ENCODE measurements around the gene STMN1. TPM values are rescaled to one million over a fixed set of nuclear protein-coding genes. Genes with fewer than 3 reads are reported as not detected.

Gene STMN1
- total and polyA plus RNA-seq, 7 experiments from 2014 or later: 29.3 to 347 (median 85.2) TPM

GRCh38 chr1:25867210-25867991 lies 38.8 kb downstream of the STMN1 start:
- Mint-ChIP-seq H3K27ac (no peak overlapping the region), H3K4me1 (peaks cover 0 to 8% (median 0%) of the 10 kb centered on the region in 7 donors), H3K36me3 (peaks cover 0 to 9% (median 0%) of the 10 kb centered on the region in 5 donors), H3K9me3 (no peaks in the 10 kb centered on the region), H3K27me3 (no peaks in the 10 kb centered on the region), H3K4me3 (no peak overlapping the region)
- H3K27me3 ChIP-seq (ENCODE audit: control insufficient read depth in 2 of 2, insufficient read depth in 2 of 2, low read length in 2 of 2): no peaks in the 10 kb centered on the region
- H3K4me3 ChIP-seq (ENCODE audit: low read length): no peak overlapping the region
- CTCF ChIA-PET: no interaction called here
- DNase-seq: no peak
- ATAC-seq: no peak
- H3K4me1 ChIP-seq (ENCODE audit: control insufficient read depth in 2 of 2, insufficient read depth in 2 of 2, low read length in 2 of 2): no peaks in the 10 kb centered on the region
- H3K36me3 ChIP-seq (ENCODE audit: control insufficient read depth in 2 of 3, insufficient read depth in 3 of 3, low read length in 3 of 3): no peaks in the 10 kb centered on the region
- no peaks in the 10 kb centered on the region for H3K9me3 ChIP-seq (ENCODE audit: control insufficient read depth in 2 of 3, low read length in 3 of 3)
- POLR2A ChIA-PET: no interaction called here
- H3K27ac ChIP-seq (ENCODE audit: low read depth, low read length): no peak overlapping the region
- intact Hi-C loops (cut with micrococcal nuclease): no loop called here

- Mint-ChIP-seq H3K27ac (peak overlapping the region in 1 of 9 donors; percentile 78), H3K36me3 (peaks cover 0 to 9% (median 0%) of the 10 kb centered on the region in 5 donors), H3K4me3 (no peak overlapping the region), H3K9me3 (no peaks in the 10 kb centered on the region), H3K4me1 (peaks cover 0 to 8% (median 4%) of the 10 kb centered on the region in 7 donors), H3K27me3 (no peaks in the 10 kb centered on the region)
- Histone ChIP-seq H3K4me3 (ENCODE audit: low read length) (no peak overlapping the region), H3K36me3 (ENCODE audit: control insufficient read depth in 2 of 3, insufficient read depth in 3 of 3, low read length in 3 of 3) (no peaks in the 10 kb centered on the region), H3K9me3 (ENCODE audit: control insufficient read depth in 2 of 3, low read length in 3 of 3) (no peaks in the 10 kb centered on the region), H3K27ac (ENCODE audit: low read depth, low read length) (no peak overlapping the region), H3K27me3 (ENCODE audit: control insufficient read depth in 2 of 2, insufficient read depth in 2 of 2, low read length in 2 of 2) (no peaks in the 10 kb centered on the region), H3K4me1 (ENCODE audit: control insufficient read depth in 2 of 2, insufficient read depth in 2 of 2, low read length in 2 of 2) (no peaks in the 10 kb centered on the region)
- DNase-seq (no peak), ATAC-seq (no peak)
- CTCF ChIA-PET: no interaction called here
- POLR2A ChIA-PET: interaction anchor here (0.6 kb wide), 1 partner anchor 752 kb away, joined by 4 read pairs; no protein-coding TSS in a partner anchor
- intact Hi-C loops (cut with micrococcal nuclease): no loop called here
Observed at GRCh38 chr1:25866288-25866687, 39.9 kb downstream of the STMN1 start.

DNA sequence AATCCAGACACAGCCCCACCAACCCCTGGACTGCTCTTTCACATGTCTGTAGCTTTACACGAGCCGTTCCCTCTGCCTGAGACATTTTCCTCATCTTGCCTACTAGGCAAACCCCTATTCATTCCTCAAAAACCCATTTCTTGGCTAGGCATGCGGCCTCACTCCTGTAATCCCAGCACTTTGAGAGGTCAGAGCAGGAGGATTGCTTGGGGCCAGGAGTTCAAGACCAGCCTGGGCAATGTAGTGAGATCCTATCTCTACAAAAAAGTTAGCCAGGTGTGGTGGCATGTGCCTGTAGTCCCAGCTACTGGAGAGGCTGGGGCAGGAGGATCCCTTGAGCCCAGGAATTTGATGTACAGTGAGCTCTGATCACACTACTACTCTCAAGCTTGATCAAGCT lies 41.8 kb downstream of the STMN1 start:
- no peak overlapping the region for H3K27ac Mint-ChIP-seq
- CTCF ChIA-PET: interaction anchor here (0.9 to 1.1 kb wide), 2 partner anchors 29 to 291 kb away, joined by 3 read pairs; no protein-coding TSS in a partner anchor
- H3K27me3 Mint-ChIP-seq: no peaks in the 10 kb centered on the region

GRCh38 chr1:25863486-25864262 lies 42.5 kb downstream of the STMN1 start:
- Mint-ChIP-seq H3K4me1 (peaks cover 0 to 25% (median 18%) of the 10 kb centered on the region in 7 donors), H3K27me3 (no peaks in the 10 kb centered on the region), H3K4me3 (no peak overlapping the region), H3K36me3 (peaks cover 0 to 9% (median 0%) of the 10 kb centered on the region in 5 donors), H3K27ac (peak overlapping the region in 1 of 9 donors; percentile 67), H3K9me3 (no peaks in the 10 kb centered on the region)
- intact Hi-C loops (cut with micrococcal nuclease): no loop called here
- no peaks in the 10 kb centered on the region for H3K36me3 ChIP-seq (ENCODE audit: control insufficient read depth in 2 of 3, insufficient read depth in 3 of 3, low read length in 3 of 3)
- CTCF ChIA-PET: interaction anchor here (0.6 to 1.1 kb wide), 3 partner anchors 27 to 291 kb away, joined by 3 read pairs; partner anchors contain the start of gene PAFAH2
- no peak overlapping the region for H3K4me3 ChIP-seq (ENCODE audit: low read length)
- H3K27ac ChIP-seq (ENCODE audit: low read depth, low read length): no peak overlapping the region
- DNase-seq (no peak), ATAC-seq (no peak)
- POLR2A ChIA-PET: interaction anchor here (0.6 kb wide), 1 partner anchor 131 kb away, joined by 3 read pairs; no protein-coding TSS in a partner anchor
- H3K27me3 ChIP-seq (ENCODE audit: control insufficient read depth in 2 of 2, insufficient read depth in 2 of 2, low read length in 2 of 2): no peaks in the 10 kb centered on the region
- peaks cover 8 to 9% of the 10 kb centered on the region in 2 donors for H3K4me1 ChIP-seq (ENCODE audit: control insufficient read depth in 2 of 2, insufficient read depth in 2 of 2, low read length in 2 of 2)
- H3K9me3 ChIP-seq (ENCODE audit: control insufficient read depth in 2 of 3, low read length in 3 of 3): no peaks in the 10 kb centered on the region

More for the DNA sequence above, 41.8 kb downstream of the STMN1 start:
- ATAC-seq (no peak), DNase-seq (no peak)
- Histone ChIP-seq H3K4me1 (ENCODE audit: control insufficient read depth in 2 of 2, insufficient read depth in 2 of 2, low read length in 2 of 2) (peaks cover 3 to 4% of the 10 kb centered on the region in 2 donors), H3K36me3 (ENCODE audit: control insufficient read depth in 2 of 3, insufficient read depth in 3 of 3, low read length in 3 of 3) (no peaks in the 10 kb centered on the region), H3K9me3 (ENCODE audit: control insufficient read depth in 2 of 3, low read length in 3 of 3) (no peaks in the 10 kb centered on the region), H3K4me3 (ENCODE audit: low read length) (no peak overlapping the region), H3K27me3 (ENCODE audit: control insufficient read depth in 2 of 2, insufficient read depth in 2 of 2, low read length in 2 of 2) (no peaks in the 10 kb centered on the region), H3K27ac (ENCODE audit: low read depth, low read length) (no peak overlapping the region)
- Mint-ChIP-seq H3K4me1 (peaks cover 0 to 17% (median 12%) of the 10 kb centered on the region in 7 donors), H3K4me3 (no peak overlapping the region), H3K9me3 (no peaks in the 10 kb centered on the region), H3K36me3 (peaks cover 0 to 9% (median 0%) of the 10 kb centered on the region in 5 donors)
- intact Hi-C loops (cut with micrococcal nuclease): no loop called here
- POLR2A ChIA-PET: interaction anchor here (0.6 to 1.2 kb wide), 2 partner anchors 14 to 130 kb away, joined by 3 read pairs; no protein-coding TSS in a partner anchor

GRCh38 chr1:25862785-25863485 lies 43.3 kb downstream of the STMN1 start:
- ChIA-PET CTCF (interaction anchor here (1.1 kb wide), 1 partner anchor 135 kb away, joined by 4 read pairs; the partner anchor contains the start of gene PAFAH2), POLR2A (interaction anchor here (0.9 to 1.3 kb wide), 2 partner anchors 12 to 17 kb away, joined by 3 read pairs; no protein-coding TSS in a partner anchor)
- peaks cover 0 to 9% (median 0%) of the 10 kb centered on the region in 5 donors for H3K36me3 Mint-ChIP-seq
- H3K9me3 Mint-ChIP-seq: no peaks in the 10 kb centered on the region
- ATAC-seq: no peak
- H3K27me3 Mint-ChIP-seq: no peaks in the 10 kb centered on the region
- Histone ChIP-seq H3K4me1 (ENCODE audit: control insufficient read depth in 2 of 2, insufficient read depth in 2 of 2, low read length in 2 of 2) (peaks cover 9 to 10% of the 10 kb centered on the region in 2 donors), H3K4me3 (ENCODE audit: low read length) (no peak overlapping the region), H3K36me3 (ENCODE audit: control insufficient read depth in 2 of 3, insufficient read depth in 3 of 3, low read length in 3 of 3) (no peaks in the 10 kb centered on the region), H3K27me3 (ENCODE audit: control insufficient read depth in 2 of 2, insufficient read depth in 2 of 2, low read length in 2 of 2) (no peaks in the 10 kb centered on the region), H3K9me3 (ENCODE audit: control insufficient read depth in 2 of 3, low read length in 3 of 3) (no peaks in the 10 kb centered on the region), H3K27ac (ENCODE audit: low read depth, low read length) (no peak overlapping the region)
- peak overlapping the region in 1 of 9 donors; percentile 67 for H3K27ac Mint-ChIP-seq
- DNase-seq: no peak
- intact Hi-C loops (cut with micrococcal nuclease): no loop called here
- H3K4me1 Mint-ChIP-seq: peaks cover 0 to 26% (median 24%) of the 10 kb centered on the region in 7 donors
- no peak overlapping the region for H3K4me3 Mint-ChIP-seq

Data from naive thymus-derived CD4-positive, alpha-beta T cell (primary cell).